ENCODE data around the gene CGAS.
"Not testable (repeated sequence)": the region's sequence is repeated elsewhere in the genome, so short reads cannot be mapped to it uniquely, and the experiment has no call there.

Gene CGAS

DNA sequence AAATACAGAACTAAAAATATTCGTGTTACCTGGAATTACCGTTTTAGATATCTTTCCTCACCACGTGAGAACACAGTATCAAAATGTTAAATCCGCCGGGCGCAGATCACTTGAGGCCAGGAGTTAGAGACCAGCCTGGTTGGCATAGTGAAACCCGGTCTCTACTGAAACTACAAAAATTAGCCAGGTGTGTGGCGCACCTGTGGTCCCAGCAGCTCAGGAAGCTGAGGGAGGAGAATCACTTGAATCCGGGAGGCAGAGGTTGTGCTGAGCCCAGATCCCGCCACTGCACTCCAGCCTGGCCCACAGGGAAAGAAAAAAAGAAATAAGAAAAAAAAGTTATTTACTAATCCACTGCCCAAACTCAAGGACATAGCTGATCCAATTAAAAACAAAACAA lies 62.2 kb downstream of the CGAS start:
- TF ChIP-seq, protein P1, sequence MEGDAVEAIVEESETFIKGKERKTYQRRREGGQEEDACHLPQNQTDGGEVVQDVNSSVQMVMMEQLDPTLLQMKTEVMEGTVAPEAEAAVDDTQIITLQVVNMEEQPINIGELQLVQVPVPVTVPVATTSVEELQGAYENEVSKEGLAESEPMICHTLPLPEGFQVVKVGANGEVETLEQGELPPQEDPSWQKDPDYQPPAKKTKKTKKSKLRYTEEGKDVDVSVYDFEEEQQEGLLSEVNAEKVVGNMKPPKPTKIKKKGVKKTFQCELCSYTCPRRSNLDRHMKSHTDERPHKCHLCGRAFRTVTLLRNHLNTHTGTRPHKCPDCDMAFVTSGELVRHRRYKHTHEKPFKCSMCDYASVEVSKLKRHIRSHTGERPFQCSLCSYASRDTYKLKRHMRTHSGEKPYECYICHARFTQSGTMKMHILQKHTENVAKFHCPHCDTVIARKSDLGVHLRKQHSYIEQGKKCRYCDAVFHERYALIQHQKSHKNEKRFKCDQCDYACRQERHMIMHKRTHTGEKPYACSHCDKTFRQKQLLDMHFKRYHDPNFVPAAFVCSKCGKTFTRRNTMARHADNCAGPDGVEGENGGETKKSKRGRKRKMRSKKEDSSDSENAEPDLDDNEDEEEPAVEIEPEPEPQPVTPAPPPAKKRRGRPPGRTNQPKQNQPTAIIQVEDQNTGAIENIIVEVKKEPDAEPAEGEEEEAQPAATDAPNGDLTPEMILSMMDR (IDR thresholded peaks at IDR 0.05; ENCODE audit: insufficient read depth, low read depth, low read length, missing control alignments): no peak
- H3K4me3 ChIP-seq (ENCODE audit: low read length): no peak overlapping the region
- DNase-seq (ENCODE audit: low read depth): no peak

DNA sequence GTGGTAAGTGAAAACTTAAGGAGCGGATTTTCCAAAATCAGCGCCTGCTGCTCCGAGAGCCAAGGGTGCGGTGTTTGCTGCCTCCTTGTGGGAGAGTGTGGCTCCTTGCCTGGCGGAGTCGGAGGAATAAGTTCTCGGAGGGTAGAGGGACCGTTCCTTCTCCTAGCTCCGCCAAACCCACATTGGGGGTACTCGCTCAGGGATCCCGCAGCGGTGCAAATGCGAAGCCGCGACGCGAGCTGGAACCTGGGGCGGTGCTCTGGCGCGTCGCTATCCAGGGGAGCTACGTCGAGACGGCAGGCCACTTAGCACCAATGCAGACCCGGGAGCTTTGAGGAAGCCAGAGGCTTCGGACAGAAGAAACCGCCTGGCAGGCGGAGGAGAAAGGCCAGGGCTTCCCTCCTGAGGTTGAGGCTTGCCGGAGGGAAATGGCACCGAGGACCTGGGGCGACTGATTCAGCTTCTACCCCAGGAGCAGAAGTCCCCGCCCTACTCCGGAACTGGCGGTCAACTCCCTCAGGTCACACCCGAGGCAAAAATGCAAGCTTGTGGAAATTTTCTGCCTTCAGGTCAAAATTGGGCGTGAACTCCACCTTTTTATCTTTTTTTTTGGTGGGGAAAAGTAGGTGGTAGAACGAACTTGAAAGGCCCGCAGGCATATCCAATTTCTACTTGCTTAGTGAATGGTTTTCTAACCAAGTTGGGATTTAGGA lies 63.1 kb downstream of the CGAS start:
- DNase-seq (ENCODE audit: low read depth): peak; percentile 63
- TF ChIP-seq, protein P1 (IDR thresholded peaks at IDR 0.05; ENCODE audit: insufficient read depth, low read depth, low read length, missing control alignments): peak; percentile 75

DNA sequence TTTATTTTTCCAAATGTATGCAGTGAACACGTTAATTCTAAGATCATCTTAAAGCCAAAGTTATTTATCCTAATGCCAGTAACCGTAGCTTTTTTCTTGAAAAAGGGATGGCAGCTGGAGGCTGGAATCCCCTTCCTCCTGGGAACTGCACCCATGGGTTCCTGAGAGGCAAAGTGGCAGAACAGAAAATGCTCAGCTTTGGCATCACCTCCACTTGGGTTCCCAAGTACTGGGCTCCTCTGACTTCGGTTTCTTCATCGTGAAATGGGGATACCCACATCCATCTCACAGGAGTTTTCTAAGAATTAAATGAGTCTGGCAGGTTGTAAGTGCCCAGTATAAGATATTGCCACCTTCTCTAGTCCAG lies 63.7 kb downstream of the CGAS start:
- DNase-seq (ENCODE audit: low read depth): no peak
- TF ChIP-seq, protein P1 (IDR thresholded peaks at IDR 0.05; ENCODE audit: insufficient read depth, low read depth, low read length, missing control alignments): no peak
- peak overlapping the region; percentile 49 for H3K4me3 ChIP-seq (ENCODE audit: low read length)

More for the DNA sequence above, 63.1 kb downstream of the CGAS start:
- peak overlapping the region; percentile 49 for H3K4me3 ChIP-seq (ENCODE audit: low read length)

DNA sequence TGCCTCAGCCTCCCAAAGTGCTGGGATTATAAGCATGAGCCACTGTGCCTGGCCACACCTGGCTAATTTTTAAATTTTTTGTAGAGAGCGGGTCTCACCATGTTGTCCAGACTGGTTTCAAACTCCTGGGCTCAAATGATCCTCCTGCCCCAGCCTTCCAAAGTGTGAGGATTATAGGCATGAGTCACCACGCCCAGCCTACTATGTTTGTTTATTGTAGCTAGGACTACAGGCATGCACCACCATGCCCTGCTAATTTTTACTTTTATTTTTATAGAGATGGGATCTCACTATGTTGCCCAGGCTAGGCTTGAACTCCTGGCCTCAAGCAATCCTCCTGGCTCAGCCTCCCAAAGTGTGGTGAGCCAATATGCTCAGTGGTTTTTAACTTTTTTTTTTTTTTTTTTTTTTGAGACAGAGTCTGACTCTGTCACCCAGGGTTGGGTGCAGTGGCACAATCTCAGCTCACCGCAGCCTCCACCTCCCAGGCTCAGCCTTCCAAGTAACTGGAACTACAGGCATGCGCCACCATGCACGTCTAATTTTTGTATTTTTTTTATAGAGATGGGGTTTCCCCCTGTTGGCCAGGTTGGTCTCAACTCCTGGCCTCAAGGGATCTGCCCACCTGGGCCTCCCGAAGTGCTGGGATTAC lies 69.5 kb downstream of the CGAS start:
- TF ChIP-seq, protein P1 (IDR thresholded peaks at IDR 0.05; ENCODE audit: insufficient read depth, low read depth, low read length, missing control alignments): no peak
- no peak overlapping the region for H3K4me3 ChIP-seq (ENCODE audit: low read length)
- DNase-seq (ENCODE audit: low read depth): peak; percentile 62

DNA sequence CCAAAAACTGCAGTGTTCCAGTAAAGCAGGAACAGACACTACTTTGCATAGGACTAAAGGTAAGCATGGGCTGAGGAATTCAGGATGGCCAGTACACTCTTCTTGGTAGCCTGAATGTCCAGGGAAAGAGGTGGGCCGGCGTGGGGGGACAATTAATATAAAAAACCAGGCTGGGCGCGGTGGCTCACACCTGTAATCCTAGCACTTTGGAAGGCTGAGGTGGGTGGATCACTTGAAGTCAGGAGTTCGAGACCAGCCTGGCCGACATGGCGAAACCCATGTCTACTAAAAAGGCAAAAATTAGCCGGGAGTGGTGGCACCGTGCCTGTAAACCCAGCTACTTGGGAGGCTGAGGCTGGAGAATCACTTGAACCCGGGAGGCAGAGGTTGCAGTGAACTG lies 70.6 kb downstream of the CGAS start:
- not testable (repeated sequence) for DNase-seq (ENCODE audit: low read depth); H3K4me3 ChIP-seq (ENCODE audit: low read length)

DNA sequence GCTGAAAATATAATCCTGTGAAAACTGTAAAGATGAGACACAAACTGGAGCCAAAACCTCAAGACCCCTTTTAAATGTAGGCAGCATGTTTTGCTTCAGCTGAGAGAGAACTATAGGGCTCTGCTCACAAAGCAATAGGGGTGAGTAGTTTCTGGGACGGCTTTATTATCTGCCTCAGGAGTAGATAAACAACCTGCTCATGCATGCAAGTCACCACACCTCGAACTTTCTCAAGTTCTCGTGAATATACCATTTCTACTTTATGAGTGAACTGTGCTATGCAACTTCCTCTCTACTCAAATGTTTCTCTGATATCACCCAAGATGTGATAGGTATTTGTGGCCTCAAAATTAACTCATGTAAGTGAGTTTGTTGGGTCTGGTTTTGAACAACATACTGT lies 74.9 kb downstream of the CGAS start:
- no peak overlapping the region for H3K4me3 ChIP-seq (ENCODE audit: low read length)
- DNase-seq (ENCODE audit: low read depth): peak; percentile 35
- TF ChIP-seq, protein P1 (IDR thresholded peaks at IDR 0.05; ENCODE audit: insufficient read depth, low read depth, low read length, missing control alignments): no peak

DNA sequence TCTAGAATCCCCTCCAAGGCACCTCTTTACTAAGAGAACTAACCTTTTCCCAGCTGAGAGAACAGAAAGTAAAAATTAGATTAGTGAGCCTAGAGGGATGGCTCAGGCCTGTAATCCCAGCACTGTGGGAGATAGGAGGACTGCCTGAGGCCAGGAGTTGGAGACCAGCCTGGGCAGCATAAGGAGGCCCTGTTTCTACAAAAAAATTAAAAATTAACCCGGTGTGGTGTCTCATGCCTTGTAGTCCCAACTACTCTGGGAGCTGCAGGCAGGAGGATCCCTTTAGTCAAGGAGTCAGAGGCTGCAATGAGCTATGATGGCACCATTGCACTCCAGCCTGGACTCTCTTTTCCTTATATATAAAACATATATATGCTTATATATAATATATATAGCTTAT lies 76.9 kb downstream of the CGAS start:
- TF ChIP-seq, protein P1 (IDR thresholded peaks at IDR 0.05; ENCODE audit: insufficient read depth, low read depth, low read length, missing control alignments): no peak
- no peak overlapping the region for H3K4me3 ChIP-seq (ENCODE audit: low read length)
- DNase-seq (ENCODE audit: low read depth): no peak

Data from epithelial cell of esophagus (primary cell).